Measurements from ENCODE around the gene L2HGDH.

Gene L2HGDH

GRCh38 chr14:50299585-50299984 is 12.4 kb downstream of the L2HGDH start:
- in situ Hi-C loops (cut with MboI; ENCODE audit: low sequenced_read_pairs), result no loop called here

- in situ Hi-C loops (cut with MboI; ENCODE audit: low sequenced_read_pairs), result no loop called here
Measured at GRCh38 chr14:50290306-50290705, 21.7 kb downstream of the L2HGDH start.

GRCh38 chr14:50288146-50288545 is 23.9 kb downstream of the L2HGDH start:
- in situ Hi-C loops (cut with MboI; ENCODE audit: low sequenced_read_pairs), result no loop called here

GRCh38 chr14:50285861-50286260 is 26.2 kb downstream of the L2HGDH start:
- in situ Hi-C loops (cut with MboI; ENCODE audit: low sequenced_read_pairs), result no loop called here

- in situ Hi-C loops (cut with MboI; ENCODE audit: low sequenced_read_pairs), result no loop called here
Measured at GRCh38 chr14:50272498-50272897, 39.5 kb downstream of the L2HGDH start.

- in situ Hi-C loops (cut with MboI; ENCODE audit: low sequenced_read_pairs), result no loop called here
Measured at GRCh38 chr14:50270932-50271331, 41.1 kb downstream of the L2HGDH start.

- in situ Hi-C loops (cut with MboI; ENCODE audit: low sequenced_read_pairs), result no loop called here
Measured at GRCh38 chr14:50265029-50265428, 47.0 kb downstream of the L2HGDH start.

GRCh38 chr14:50263321-50263720 is 48.7 kb downstream of the L2HGDH start:
- in situ Hi-C loops (cut with MboI; ENCODE audit: low sequenced_read_pairs), result no loop called here

GRCh38 chr14:50262865-50263264 is 49.2 kb downstream of the L2HGDH start:
- in situ Hi-C loops (cut with MboI; ENCODE audit: low sequenced_read_pairs), result no loop called here

GRCh38 chr14:50260511-50260910 is 51.5 kb downstream of the L2HGDH start:
- in situ Hi-C loops (cut with MboI; ENCODE audit: low sequenced_read_pairs), result no loop called here

GRCh38 chr14:50260072-50260471 is 52.0 kb downstream of the L2HGDH start:
- in situ Hi-C loops (cut with MboI; ENCODE audit: low sequenced_read_pairs), result no loop called here

GRCh38 chr14:50257732-50258131 is 54.3 kb downstream of the L2HGDH start:
- in situ Hi-C loops (cut with MboI; ENCODE audit: low sequenced_read_pairs), result no loop called here

- in situ Hi-C loops (cut with MboI; ENCODE audit: low sequenced_read_pairs), result no loop called here
Measured at GRCh38 chr14:50254248-50254647, 57.8 kb downstream of the L2HGDH start.

GRCh38 chr14:50249136-50249775 is 62.8 kb downstream of the L2HGDH start:
- in situ Hi-C loops (cut with MboI; ENCODE audit: low sequenced_read_pairs), result no loop called here

- in situ Hi-C loops (cut with MboI; ENCODE audit: low sequenced_read_pairs), result no loop called here
Measured at GRCh38 chr14:50247245-50247644, 64.8 kb downstream of the L2HGDH start.

- in situ Hi-C loops (cut with MboI; ENCODE audit: low sequenced_read_pairs), result no loop called here
Measured at GRCh38 chr14:50242566-50243310, 69.3 kb downstream of the L2HGDH start.

- in situ Hi-C loops (cut with MboI; ENCODE audit: low sequenced_read_pairs), result no loop called here
Measured at GRCh38 chr14:50242096-50242495, 69.9 kb downstream of the L2HGDH start.

GRCh38 chr14:50237427-50237826 is 74.6 kb downstream of the L2HGDH start:
- in situ Hi-C loops (cut with MboI; ENCODE audit: low sequenced_read_pairs), result no loop called here

- in situ Hi-C loops (cut with MboI; ENCODE audit: low sequenced_read_pairs), result no loop called here
Measured at GRCh38 chr14:50233951-50234250, 78.1 kb downstream of the L2HGDH start.

GRCh38 chr14:50233166-50233950 is 78.7 kb downstream of the L2HGDH start:
- in situ Hi-C loops (cut with MboI; ENCODE audit: low sequenced_read_pairs), result no loop called here

GRCh38 chr14:50232276-50232642 is 79.8 kb downstream of the L2HGDH start:
- in situ Hi-C loops (cut with MboI; ENCODE audit: low sequenced_read_pairs), result no loop called here

Measured in hTERT RPE-1 (cell line).